Smooth muscle cell (in vitro differentiated cells): Measurements from ENCODE around the gene CCDC17. TPM values are rescaled to one million over a fixed set of nuclear protein-coding genes. Genes with fewer than 3 reads are reported as not detected.

Experiments
- DNase-seq: peaks from one replicate; lab custom pipeline; 2025; ENCODE audit not compliant: unreplicated experiment; lab: John Stamatoyannopoulos, UW
- H2AFZ ChIP-seq: fragments of 200-600 bp; sonication (generic); 2 replicates; pipeline ENCODE4 v1.6.0; 2016; ENCODE audit warnings: antibody characterized with exemption, low read depth, mild to moderate bottlenecking
- H3F3A ChIP-seq: fragments of 200-600 bp; sonication (generic); 2 replicates; pipeline ENCODE4 v1.6.0; 2017; ENCODE audit warnings: antibody characterized with exemption, low read depth
- H3K27ac ChIP-seq: fragments of 200-600 bp; sonication (generic); 2 replicates; pipeline ENCODE4 v1.5.1; 2016; ENCODE audit warnings: low read depth, mild to moderate bottlenecking
- H3K27me3 ChIP-seq: fragments of 200-600 bp; sonication (generic); 2 replicates; pipeline ENCODE4 v1.6.1; 2016; ENCODE audit warnings: low read depth, mild to moderate bottlenecking
- H3K36me3 ChIP-seq: fragments of 200-600 bp; sonication (generic); 2 replicates; pipeline ENCODE4 v1.5.1; 2016; ENCODE audit warnings: low read depth
- H3K4me1 ChIP-seq: fragments of 200-600 bp; sonication (generic); 2 replicates; pipeline ENCODE4 v1.5.1; 2016; ENCODE audit warnings: low read depth
- H3K4me2 ChIP-seq: fragments of 200-600 bp; sonication (generic); 2 replicates; pipeline ENCODE4 v1.6.0; 2016; ENCODE audit warnings: mild to moderate bottlenecking
- H3K4me3 ChIP-seq: fragments of 200-600 bp; sonication (generic); 2 replicates; pipeline ENCODE4 v1.5.1; 2016; ENCODE audit warnings: mild to moderate bottlenecking
- H3K79me2 ChIP-seq: fragments of 200-600 bp; sonication (generic); 2 replicates; pipeline ENCODE4 v1.6.0; 2016; ENCODE audit warnings: low read depth, mild to moderate bottlenecking
- H3K9ac ChIP-seq: fragments of 200-600 bp; sonication (generic); 2 replicates; pipeline ENCODE4 v1.6.0; 2016; ENCODE audit warnings: low read depth
- H3K9me3 ChIP-seq: fragments of 200-600 bp; sonication (generic); replicated peaks from 2 replicates; pipeline ENCODE4 v1.5.1; 2016; ENCODE audit warnings: low read depth
- H4K20me1 ChIP-seq: fragments of 200-600 bp; sonication (generic); 2 replicates; pipeline ENCODE4 v1.6.0; 2016; ENCODE audit warnings: low read depth
- WGBS: methylation state at CpG from one replicate; pipeline ENCODE4 v1.1.7; 2016; ENCODE audit warnings: low lambda C conversion rate; 5-methylcytosine and 5-hydroxymethylcytosine counted together
- polyA plus RNA-seq: library from polyadenylated mRNA; unstranded; fragments of >200 nt; fragmentation: Nextera tagmentation; extraction: Ambion mirVana; gene quantifications from 2 replicates; pipeline ENCODE4 v1.2.1, GENCODE V29; 2016
- total RNA-seq: library from RNA; depleted of rRNA; stranded (reverse); fragments of >200 nt; gene quantifications from 2 replicates; pipeline ENCODE4 v1.2.3, GENCODE V29; 2014
- TF ChIP-seq, protein P1 (sequence below): fragments of 200-600 bp; sonication (generic); IDR thresholded peaks from 2 replicates; pipeline ENCODE4 v1.5.1; 2017; ENCODE audit warnings: borderline replicate concordance, mild to moderate bottlenecking, antibody characterized with exemption; ENCODE audit not compliant: insufficient read depth, poor library complexity, severe bottlenecking

Gene CCDC17
- total and polyA plus RNA-seq, 2 experiments from 2014 or later = 0.64 to 2.5 TPM

DNA sequence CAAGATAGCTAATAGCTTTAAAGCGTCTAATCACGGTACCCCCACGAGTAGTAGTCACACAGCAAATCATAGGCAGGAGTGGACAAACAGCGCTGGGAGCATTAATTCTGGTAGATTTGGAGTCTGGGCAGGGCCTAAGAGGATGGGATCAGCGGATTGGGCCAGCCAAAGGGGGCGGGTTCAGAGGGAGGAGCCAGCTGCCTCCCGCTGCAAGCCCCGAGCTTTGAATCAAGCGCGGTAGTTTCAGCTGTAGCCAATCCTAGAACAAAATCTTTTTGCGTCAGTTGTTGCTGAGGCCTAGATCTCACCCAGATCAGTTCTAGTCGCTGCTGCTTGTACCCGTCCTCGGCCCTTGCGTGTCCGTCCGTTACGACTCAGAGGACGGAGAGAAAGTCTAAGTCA lies 40.6 kb downstream of the CCDC17 start:
- Histone ChIP-seq H4K20me1 (peaks cover 35% of the 10 kb centered on the region), H3K27me3 (no peaks in the 10 kb centered on the region), H3K9ac (peak overlapping the region; percentile 65), H3K4me2 (peak overlapping the region; percentile 88), H3K4me1 (peaks cover 14% of the 10 kb centered on the region), H3K4me3 (peak overlapping the region; percentile 72), H3K36me3 (no peaks in the 10 kb centered on the region), H3K9me3 (no peaks in the 10 kb centered on the region), H3K79me2 (peaks cover 36% of the 10 kb centered on the region), H2AFZ (peak overlapping the region; percentile 98), H3F3A (no peaks in the 10 kb centered on the region), H3K27ac (peak overlapping the region; percentile 91)
- TF ChIP-seq, protein P1, sequence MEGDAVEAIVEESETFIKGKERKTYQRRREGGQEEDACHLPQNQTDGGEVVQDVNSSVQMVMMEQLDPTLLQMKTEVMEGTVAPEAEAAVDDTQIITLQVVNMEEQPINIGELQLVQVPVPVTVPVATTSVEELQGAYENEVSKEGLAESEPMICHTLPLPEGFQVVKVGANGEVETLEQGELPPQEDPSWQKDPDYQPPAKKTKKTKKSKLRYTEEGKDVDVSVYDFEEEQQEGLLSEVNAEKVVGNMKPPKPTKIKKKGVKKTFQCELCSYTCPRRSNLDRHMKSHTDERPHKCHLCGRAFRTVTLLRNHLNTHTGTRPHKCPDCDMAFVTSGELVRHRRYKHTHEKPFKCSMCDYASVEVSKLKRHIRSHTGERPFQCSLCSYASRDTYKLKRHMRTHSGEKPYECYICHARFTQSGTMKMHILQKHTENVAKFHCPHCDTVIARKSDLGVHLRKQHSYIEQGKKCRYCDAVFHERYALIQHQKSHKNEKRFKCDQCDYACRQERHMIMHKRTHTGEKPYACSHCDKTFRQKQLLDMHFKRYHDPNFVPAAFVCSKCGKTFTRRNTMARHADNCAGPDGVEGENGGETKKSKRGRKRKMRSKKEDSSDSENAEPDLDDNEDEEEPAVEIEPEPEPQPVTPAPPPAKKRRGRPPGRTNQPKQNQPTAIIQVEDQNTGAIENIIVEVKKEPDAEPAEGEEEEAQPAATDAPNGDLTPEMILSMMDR = no peak
- peak; percentile 90 for DNase-seq
- WGBS = 1% methylated on average over 19 of the region's 19 CpGs

DNA sequence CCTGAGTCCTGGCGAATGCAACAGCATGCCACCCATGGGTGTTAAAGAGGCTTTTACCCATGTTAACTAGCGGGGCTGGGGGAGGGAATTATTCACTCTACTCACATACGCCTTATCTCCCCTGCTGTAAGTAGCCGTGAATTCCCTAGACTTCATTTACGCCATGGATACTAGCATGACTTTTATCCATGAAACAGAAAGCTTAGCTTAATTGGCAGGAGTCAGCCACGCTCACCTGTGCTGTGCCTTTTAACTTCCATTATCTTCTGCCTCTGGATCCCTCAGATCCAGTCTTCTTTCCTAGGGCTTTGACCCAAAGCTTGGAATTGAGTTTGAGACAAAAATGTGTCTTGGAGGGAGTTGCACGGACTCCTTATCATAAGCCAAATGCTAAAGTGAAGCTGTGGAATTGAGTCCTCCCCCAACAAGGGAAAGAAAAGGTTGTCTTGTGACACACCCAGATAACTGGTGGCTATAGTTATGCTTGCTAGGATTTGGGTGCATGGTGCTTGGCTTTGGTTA lies 49.7 kb downstream of the CCDC17 start:
- no peak for DNase-seq
- 87% methylated on average over 7 of the region's 7 CpGs for WGBS
- peaks cover 8% of the 10 kb centered on the region for H4K20me1 ChIP-seq
- no peak overlapping the region for H3K27ac ChIP-seq
- no peaks in the 10 kb centered on the region for H3K36me3 ChIP-seq
- no peaks in the 10 kb centered on the region for H3F3A ChIP-seq
- H3K9me3 ChIP-seq = no peaks in the 10 kb centered on the region
- H2AFZ ChIP-seq = no peak overlapping the region
- peaks cover 4% of the 10 kb centered on the region for H3K4me1 ChIP-seq
- TF ChIP-seq, protein P1 = no peak
- no peak overlapping the region for H3K9ac ChIP-seq
- no peaks in the 10 kb centered on the region for H3K79me2 ChIP-seq
- H3K27me3 ChIP-seq = no peaks in the 10 kb centered on the region
- no peak overlapping the region for H3K4me3 ChIP-seq
- no peak overlapping the region for H3K4me2 ChIP-seq

DNA sequence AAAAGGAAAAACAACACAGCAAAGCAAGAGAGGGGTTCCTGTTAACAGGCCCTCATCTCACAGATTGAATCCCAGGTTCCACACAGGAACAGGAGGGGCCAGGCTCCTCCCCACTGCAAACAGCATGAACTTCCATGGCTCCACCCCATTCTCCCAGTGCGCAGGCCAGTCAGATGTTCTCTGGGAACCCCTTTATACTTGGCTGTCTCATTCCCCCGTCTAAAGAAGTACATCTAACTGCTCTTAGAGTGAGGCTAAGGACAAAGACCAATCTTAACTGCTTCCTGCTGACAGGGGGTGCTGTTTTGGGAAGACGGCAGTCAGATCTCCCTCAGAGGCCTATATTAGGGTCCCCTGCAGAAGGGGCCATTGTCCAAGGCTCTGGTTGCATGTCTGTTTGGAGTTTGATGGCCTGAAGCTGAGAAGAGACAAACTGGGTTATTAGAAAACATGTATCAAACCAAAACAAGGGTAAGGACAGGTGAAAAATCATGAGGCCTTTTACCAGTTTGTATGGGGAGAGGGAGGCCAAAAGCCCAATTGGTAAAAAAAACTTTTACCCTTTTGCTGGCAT lies 50.5 kb downstream of the CCDC17 start:
- Histone ChIP-seq H3K4me1 (peaks cover 4% of the 10 kb centered on the region), H3K4me2 (no peak overlapping the region), H3K27me3 (no peaks in the 10 kb centered on the region), H3K9me3 (no peaks in the 10 kb centered on the region), H4K20me1 (peaks cover 8% of the 10 kb centered on the region), H3K79me2 (no peaks in the 10 kb centered on the region), H3K36me3 (no peaks in the 10 kb centered on the region), H3K4me3 (no peak overlapping the region), H2AFZ (no peak overlapping the region), H3K27ac (no peak overlapping the region), H3K9ac (no peak overlapping the region), H3F3A (no peaks in the 10 kb centered on the region)
- 67% methylated on average over 3 of the region's 3 CpGs for WGBS
- TF ChIP-seq, protein P1 = no peak
- DNase-seq = no peak

DNA sequence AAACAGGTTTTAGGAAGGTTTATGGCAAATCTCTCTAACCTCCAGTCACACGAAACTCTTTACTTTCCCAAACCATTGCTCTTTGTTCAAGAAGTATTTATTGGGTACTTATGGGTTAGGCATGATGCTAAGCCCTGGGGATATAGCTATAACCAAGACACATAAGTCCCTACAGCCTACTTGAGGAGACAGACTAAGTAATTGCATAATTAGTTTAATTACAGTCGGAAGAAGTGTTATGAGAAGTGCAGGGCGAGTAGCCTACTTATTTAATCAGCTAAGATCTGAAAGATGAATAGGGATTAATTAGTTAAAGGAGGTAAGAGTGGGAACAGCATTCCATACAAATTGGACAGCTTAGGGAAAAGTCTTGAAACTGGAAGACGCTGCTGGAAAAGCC lies 53.2 kb downstream of the CCDC17 start:
- no peaks in the 10 kb centered on the region for H3F3A ChIP-seq
- no peak overlapping the region for H3K4me2 ChIP-seq
- no peaks in the 10 kb centered on the region for H3K79me2 ChIP-seq
- TF ChIP-seq, protein P1 = no peak
- H3K27me3 ChIP-seq = no peaks in the 10 kb centered on the region
- H3K9ac ChIP-seq = no peak overlapping the region
- no peaks in the 10 kb centered on the region for H3K9me3 ChIP-seq
- no peak overlapping the region for H2AFZ ChIP-seq
- no peak overlapping the region for H3K27ac ChIP-seq
- 81% methylated on average over 4 of the region's 4 CpGs for WGBS
- peaks cover 8% of the 10 kb centered on the region for H4K20me1 ChIP-seq
- no peak for DNase-seq
- no peaks in the 10 kb centered on the region for H3K36me3 ChIP-seq
- no peak overlapping the region for H3K4me3 ChIP-seq
- peaks cover 4% of the 10 kb centered on the region for H3K4me1 ChIP-seq
